B cell (primary cell): ENCODE results near the gene SCUBE1. TPM values are rescaled to one million over a fixed set of nuclear protein-coding genes. Genes with fewer than 3 reads are reported as not detected.

Experiments
- ATAC-seq: fragments of 200-7000 bp; cut with Tn5 transposase; one replicate; pipeline ENCODE4 v1.10.0; 2021; ENCODE audit warnings: low read depth, mild to moderate bottlenecking, moderate number of reproducible peaks, moderate library complexity
- CTCF ChIA-PET: fragments of 350-600 bp; sonication (Branson Sonifier 250); formaldehyde crosslinking; loops from one replicate; lab custom pipeline; 2021; ENCODE audit warnings: antibody characterized with exemption, inconsistent platforms; lab: Charles Lee
- POLR2A ChIA-PET: fragments of 350-600 bp; sonication (Branson Sonifier 250); formaldehyde crosslinking; loops from one replicate; lab custom pipeline; 2021; ENCODE audit warnings: antibody characterized with exemption; lab: Charles Lee
- DNase-seq: peaks from one replicate; pipeline ENCODE4 v3.0.0; 2013
- H2AFZ ChIP-seq: 2 replicates; pipeline ENCODE4 v1.6.1; 2012; ENCODE audit warnings: mild to moderate bottlenecking, low read depth, low read length; ENCODE audit not compliant: insufficient read depth, poor library complexity, severe bottlenecking
- H3K27ac ChIP-seq, 2 donors: 1 replicate in 1 of 2; 2 replicates in 1 of 2; pipeline ENCODE4 v1.5.1; 2012 to 2013; ENCODE audit warnings: low read length in 2 of 2, mild to moderate bottlenecking in 2 of 2, moderate library complexity in 1 of 2
- H3K27me3 ChIP-seq, 4 experiments: fragments of 200-600 bp in 1 of 4; sonication (generic) in 1 of 4; replicated peaks in 1 of 4; 1 replicate in 2 of 4; 2 replicates in 2 of 4; pipeline versions ENCODE4 v1.6.1 to v1.7.0; 2013 to 2016; ENCODE audit warnings: low read length in 3 of 4, mild to moderate bottlenecking in 2 of 4, mixed read lengths in 1 of 4, moderate library complexity in 1 of 4; ENCODE audit not compliant: insufficient read depth in 4 of 4, control insufficient read depth in 3 of 4; ENCODE audit errors: control extremely low read depth in 1 of 4
- H3K36me3 ChIP-seq, 2 experiments: replicated peaks in 1 of 2; 1 replicate in 1 of 2; 2 replicates in 1 of 2; pipeline versions ENCODE4 v1.6.1 to v1.7.1; 2013; ENCODE audit warnings: low read length in 1 of 2; ENCODE audit not compliant: insufficient read depth in 2 of 2, control insufficient read depth in 1 of 2; ENCODE audit errors: control extremely low read depth in 1 of 2, extremely low read depth in 1 of 2
- H3K4me1 ChIP-seq, 2 donors: fragments of 200-600 bp in 1 of 2; sonication (generic) in 1 of 2; 1 replicate in 1 of 2; 2 replicates in 1 of 2; pipeline versions ENCODE4 v1.5.1 to v1.6.1; 2013 to 2017; ENCODE audit warnings: low read length in 2 of 2; ENCODE audit not compliant: control insufficient read depth in 2 of 2, insufficient read depth in 2 of 2
- H3K4me2 ChIP-seq: replicated peaks from 2 replicates; pipeline ENCODE3; 2012; ENCODE audit warnings: mild to moderate bottlenecking, low read depth, low read length; ENCODE audit not compliant: poor library complexity, severe bottlenecking
- H3K4me3 ChIP-seq, 5 experiments: fragments of 200-600 bp in 1 of 5; sonication (generic) in 1 of 5; 1 replicate in 3 of 5; 2 replicates in 2 of 5; pipeline versions ENCODE4 v1.5.1 to v1.7.0; 2011 to 2016; ENCODE audit warnings: low read length in 4 of 5, mild to moderate bottlenecking in 4 of 5, low read depth in 2 of 5, control low read depth in 1 of 5, moderate library complexity in 1 of 5; ENCODE audit not compliant: insufficient read depth in 1 of 5; ENCODE audit errors: control extremely low read depth in 1 of 5, extremely low read depth in 1 of 5
- H3K79me2 ChIP-seq: fragments of 200-600 bp; sonication (generic); one replicate; pipeline ENCODE4 v1.6.0; 2016; ENCODE audit warnings: low read length; ENCODE audit not compliant: control insufficient read depth, insufficient read depth
- H3K9ac ChIP-seq: fragments of 200-600 bp; sonication (generic); 2 replicates; pipeline ENCODE4 v1.6.1; 2017; ENCODE audit warnings: mild to moderate bottlenecking, low read length, moderate library complexity
- H3K9me3 ChIP-seq, 3 donors: one replicate each; pipeline versions ENCODE4 v1.6.1 to v1.7.1; 2013; ENCODE audit warnings: low read length in 2 of 3; ENCODE audit not compliant: control insufficient read depth in 2 of 3, insufficient read depth in 1 of 3; ENCODE audit errors: control extremely low read depth in 1 of 3
- H4K20me1 ChIP-seq: 2 replicates; pipeline ENCODE4 v1.6.0; 2012; ENCODE audit warnings: mild to moderate bottlenecking, low read length; ENCODE audit not compliant: insufficient read depth, control insufficient read depth, poor library complexity, severe bottlenecking
- H3K27ac Mint-ChIP-seq: one replicate; pipeline ENCODE4 v1.8.0; 2021; ENCODE audit warnings: mixed read lengths
- H3K27me3 Mint-ChIP-seq: one replicate; pipeline ENCODE4 v1.8.0; 2021; ENCODE audit warnings: mixed read lengths
- H3K4me1 Mint-ChIP-seq: one replicate; pipeline ENCODE4 v1.8.0; 2021; ENCODE audit warnings: mixed read lengths
- H3K4me3 Mint-ChIP-seq: one replicate; pipeline ENCODE4 v1.8.0; 2021; ENCODE audit warnings: mixed read lengths
- H3K9me3 Mint-ChIP-seq: one replicate; pipeline ENCODE4 v1.8.0; 2022; ENCODE audit warnings: mixed read lengths; ENCODE audit not compliant: insufficient read depth
- CTCF ChIP-seq: fragments of 200-600 bp; IDR thresholded peaks from one replicate; pipeline ENCODE4 v1.8.0; 2022; ENCODE audit warnings: antibody characterized with exemption, mild to moderate bottlenecking
- EZH2 ChIP-seq: IDR thresholded peaks from 2 replicates; pipeline ENCODE4 v1.6.1; 2012; ENCODE audit warnings: borderline replicate concordance, low read depth, mild to moderate bottlenecking, moderate library complexity, low read length; ENCODE audit not compliant: insufficient read depth, poor library complexity, severe bottlenecking
- WGBS: methylation state at CpG from one replicate; pipeline ENCODE4 v1.1.5; 2013; ENCODE audit warnings: missing lambda C conversion rate; ENCODE audit not compliant: insufficient coverage; 5-methylcytosine and 5-hydroxymethylcytosine counted together
- intact Hi-C: fragments of 100-400 bp; cut with micrococcal nuclease; formaldehyde crosslinking; loops from one replicate; pipeline ENCODE4 v1.10.0; 2022
- polyA plus RNA-seq: library from polyadenylated mRNA; depleted of rRNA; stranded (reverse); fragments of >200 nt; gene quantifications from 2 replicates; pipeline ENCODE4 v1.2.3, GENCODE V29; 2012
- total RNA-seq, 2 donors: library from RNA; stranded (reverse); fragments of 120-200 nt in 1 of 2; gene quantifications; 1 replicate in 1 of 2; 2 replicates in 1 of 2; pipeline versions ENCODE4 v1.2.3 to v1.2.4, GENCODE V29; 2013 to 2022

Gene SCUBE1
- total and polyA plus RNA-seq, 2 donors (not counting 1 experiment from before 2014, with no cell fraction given), result not detected

- Histone ChIP-seq H3K9me3 (peaks cover 0 to 2% (median 0%) of the 10 kb centered on the region in 3 donors), H4K20me1 (peaks cover 12% of the 10 kb centered on the region), H3K9ac (no peak overlapping the region), H3K79me2 (peaks cover 38% of the 10 kb centered on the region), H3K4me3 (no peak overlapping the region), H3K36me3 (peaks cover 0 to 20% of the 10 kb centered on the region in 2 experiments), H2AFZ (no peak overlapping the region), H3K27me3 (no peaks in the 10 kb centered on the region), H3K4me1 (peaks cover 10 to 12% of the 10 kb centered on the region in 2 donors), H3K4me2 (no peak overlapping the region), H3K27ac (no peak overlapping the region)
- no peak for ATAC-seq
- 99% methylated on average over 16 of the region's 17 CpGs for whole genome bisulfite sequencing
- TF ChIP-seq CTCF (no peak), EZH2 (no peak)
- intact Hi-C loops, result no loop called here
- ChIA-PET CTCF (no interaction called here), POLR2A (no interaction called here)
- peaks cover 14% of the 10 kb centered on the region for H3K4me1 Mint-ChIP-seq
- H3K27me3 Mint-ChIP-seq, result no peaks in the 10 kb centered on the region
- no peak overlapping the region for H3K4me3 Mint-ChIP-seq
- H3K9me3 Mint-ChIP-seq, result no peaks in the 10 kb centered on the region
- no peak overlapping the region for H3K27ac Mint-ChIP-seq
- DNase-seq, result no peak
These were observed 160.4 kb downstream of the SCUBE1 start for GRCh38 chr22:43182726-43183125.

- intact Hi-C loops, result no loop called here
- CTCF ChIA-PET, result no interaction called here
- Mint-ChIP-seq H3K9me3 (no peaks in the 10 kb centered on the region), H3K4me1 (peaks cover 13% of the 10 kb centered on the region), H3K27me3 (no peaks in the 10 kb centered on the region), H3K4me3 (no peak overlapping the region), H3K27ac (no peak overlapping the region)
- Histone ChIP-seq H3K27ac (no peak overlapping the region), H3K4me2 (no peak overlapping the region), H4K20me1 (peaks cover 12% of the 10 kb centered on the region), H3K79me2 (peaks cover 38% of the 10 kb centered on the region), H3K4me1 (peaks cover 9 to 11% of the 10 kb centered on the region in 2 donors), H3K27me3 (no peaks in the 10 kb centered on the region), H3K9me3 (no peaks in the 10 kb centered on the region), H2AFZ (no peak overlapping the region), H3K9ac (no peak overlapping the region), H3K36me3 (peaks cover 0 to 21% of the 10 kb centered on the region in 2 experiments), H3K4me3 (no peak overlapping the region)
- no peak for ATAC-seq
- DNase-seq, result no peak
- no peak for TF ChIP-seq EZH2
- TF ChIP-seq CTCF, result no peak
- POLR2A ChIA-PET, result no interaction called here
- 95% methylated on average over 10 of the region's 10 CpGs for WGBS
These were observed 161.1 kb downstream of the SCUBE1 start for GRCh38 chr22:43182118-43182517.
